GM18858 (cell line): ENCODE results near the gene ATP9B.
"Not testable (repeated sequence)": the region's sequence is repeated elsewhere in the genome, so short reads cannot be mapped to it uniquely, and the experiment has no call there.

Experiments
- ATAC-seq: cut with Tn5 transposase; IDR thresholded peaks from one replicate; pipeline ENCODE4 v1.9.1; 2021; ENCODE audit not compliant: unreplicated experiment

ATP9B gene

GRCh38 chr18:79123948-79124347 is 54.8 kb downstream of the ATP9B start:
- ATAC-seq = no peak

- ATAC-seq = no peak
Observed at GRCh38 chr18:79129120-79129519, 59.9 kb downstream of the ATP9B start.

GRCh38 chr18:79133724-79134123 is 64.5 kb downstream of the ATP9B start:
- no peak for ATAC-seq

- ATAC-seq = no peak
Observed at GRCh38 chr18:79135924-79136323, 66.7 kb downstream of the ATP9B start.

GRCh38 chr18:79136742-79137141 is 67.5 kb downstream of the ATP9B start:
- no peak for ATAC-seq

- ATAC-seq = no peak
Observed at GRCh38 chr18:79139206-79139605, 70.0 kb downstream of the ATP9B start.

GRCh38 chr18:79147014-79147413 is 77.8 kb downstream of the ATP9B start:
- no peak for ATAC-seq

- no peak for ATAC-seq
Observed at GRCh38 chr18:79151191-79151590, 82.0 kb downstream of the ATP9B start.

GRCh38 chr18:79156327-79156726 is 87.1 kb downstream of the ATP9B start:
- ATAC-seq = no peak

- ATAC-seq = no peak
Observed at GRCh38 chr18:79164706-79165105, 95.5 kb downstream of the ATP9B start.

- no peak for ATAC-seq
Observed at GRCh38 chr18:79166702-79167101, 97.5 kb downstream of the ATP9B start.

GRCh38 chr18:79167526-79168190 is 98.5 kb downstream of the ATP9B start:
- no peak for ATAC-seq

- ATAC-seq = no peak
Observed at GRCh38 chr18:79169958-79170555, 100.9 kb downstream of the ATP9B start.

GRCh38 chr18:79172331-79172730 is 103.1 kb downstream of the ATP9B start:
- ATAC-seq = not testable (repeated sequence)

GRCh38 chr18:79173742-79174141 is 104.5 kb downstream of the ATP9B start:
- ATAC-seq = no peak

- ATAC-seq = no peak
Observed at GRCh38 chr18:79178113-79178531, 108.9 kb downstream of the ATP9B start.

- peak; percentile 53 for ATAC-seq
Observed at GRCh38 chr18:79182047-79182713, 113.0 kb downstream of the ATP9B start.

GRCh38 chr18:79185648-79186047 is 116.5 kb downstream of the ATP9B start:
- ATAC-seq = no peak

GRCh38 chr18:79186649-79187048 is 117.5 kb downstream of the ATP9B start:
- peak; percentile 69 for ATAC-seq

GRCh38 chr18:79187532-79188277 is 118.5 kb downstream of the ATP9B start:
- no peak for ATAC-seq

- ATAC-seq = no peak
Observed at GRCh38 chr18:79191418-79191817, 122.2 kb downstream of the ATP9B start.

GRCh38 chr18:79191956-79192355 is 122.8 kb downstream of the ATP9B start:
- no peak for ATAC-seq
